ENCODE results near the gene LAMA4. TPM values are rescaled to one million over a fixed set of nuclear protein-coding genes. Genes with fewer than 3 reads are reported as not detected.

LAMA4 gene
- total RNA-seq, 1 donor from 2014 or later, result 44.8 TPM

DNA sequence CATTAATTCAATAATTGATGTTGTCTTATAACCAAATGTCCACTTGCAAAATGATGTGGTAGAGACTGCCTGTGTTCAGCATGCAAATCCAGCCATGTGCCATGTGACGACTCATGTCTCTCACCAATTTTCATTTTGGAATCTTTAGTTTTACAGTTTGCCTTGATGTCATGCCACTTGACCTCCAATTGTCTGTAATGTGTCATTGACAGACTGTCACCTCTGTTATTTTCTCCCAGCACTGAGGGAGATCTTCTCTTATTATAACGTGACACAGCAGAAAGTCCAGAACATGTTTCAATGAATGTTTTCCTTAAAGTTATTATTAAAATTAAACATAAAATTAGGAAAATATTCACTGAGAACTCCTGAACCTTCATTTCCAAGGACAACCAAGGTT lies 56.7 kb downstream of the LAMA4 start:
- H3K27me3 Mint-ChIP-seq, result peaks cover 15% of the 10 kb centered on the region
- H3K4me3 Mint-ChIP-seq, result no peak overlapping the region
- H3K9me3 Mint-ChIP-seq, result peaks cover 4% of the 10 kb centered on the region
- H3K4me1 Mint-ChIP-seq (ENCODE audit: unreplicated experiment), result peaks cover 13% of the 10 kb centered on the region
- TF ChIP-seq, protein P1, sequence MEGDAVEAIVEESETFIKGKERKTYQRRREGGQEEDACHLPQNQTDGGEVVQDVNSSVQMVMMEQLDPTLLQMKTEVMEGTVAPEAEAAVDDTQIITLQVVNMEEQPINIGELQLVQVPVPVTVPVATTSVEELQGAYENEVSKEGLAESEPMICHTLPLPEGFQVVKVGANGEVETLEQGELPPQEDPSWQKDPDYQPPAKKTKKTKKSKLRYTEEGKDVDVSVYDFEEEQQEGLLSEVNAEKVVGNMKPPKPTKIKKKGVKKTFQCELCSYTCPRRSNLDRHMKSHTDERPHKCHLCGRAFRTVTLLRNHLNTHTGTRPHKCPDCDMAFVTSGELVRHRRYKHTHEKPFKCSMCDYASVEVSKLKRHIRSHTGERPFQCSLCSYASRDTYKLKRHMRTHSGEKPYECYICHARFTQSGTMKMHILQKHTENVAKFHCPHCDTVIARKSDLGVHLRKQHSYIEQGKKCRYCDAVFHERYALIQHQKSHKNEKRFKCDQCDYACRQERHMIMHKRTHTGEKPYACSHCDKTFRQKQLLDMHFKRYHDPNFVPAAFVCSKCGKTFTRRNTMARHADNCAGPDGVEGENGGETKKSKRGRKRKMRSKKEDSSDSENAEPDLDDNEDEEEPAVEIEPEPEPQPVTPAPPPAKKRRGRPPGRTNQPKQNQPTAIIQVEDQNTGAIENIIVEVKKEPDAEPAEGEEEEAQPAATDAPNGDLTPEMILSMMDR (conservative IDR thresholded peaks at IDR 0.05), result no peak
- H3K27ac Mint-ChIP-seq, result no peak overlapping the region
- H3K36me3 Mint-ChIP-seq, result peaks cover 3% of the 10 kb centered on the region
- DNase-seq (ENCODE audit: extremely low spot score, unreplicated experiment), result no peak

DNA sequence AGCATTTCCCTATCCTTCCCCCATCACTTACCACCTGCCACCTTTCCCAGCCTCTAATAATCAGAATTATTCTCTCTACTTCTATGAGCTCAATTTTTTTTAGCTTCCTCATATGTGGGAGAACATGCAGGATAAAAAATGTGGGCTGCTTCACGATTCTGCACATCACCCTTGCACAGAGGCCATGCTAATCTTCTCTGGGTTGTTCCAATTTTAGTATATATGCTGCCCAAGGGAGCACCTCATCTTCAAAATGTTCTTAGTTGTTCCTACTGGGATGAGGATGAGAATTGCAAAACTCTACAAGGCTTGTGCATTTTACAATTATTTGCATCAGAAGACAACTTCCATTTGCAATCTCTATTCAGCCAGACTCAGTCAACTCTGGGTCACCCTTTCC lies 58.1 kb downstream of the LAMA4 start:
- no peak overlapping the region for H3K4me3 Mint-ChIP-seq
- H3K27ac Mint-ChIP-seq, result no peak overlapping the region
- H3K36me3 Mint-ChIP-seq, result peaks cover 3% of the 10 kb centered on the region
- H3K27me3 Mint-ChIP-seq, result peaks cover 19% of the 10 kb centered on the region
- peaks cover 4% of the 10 kb centered on the region for H3K9me3 Mint-ChIP-seq
- H3K4me1 Mint-ChIP-seq (ENCODE audit: unreplicated experiment), result peaks cover 12% of the 10 kb centered on the region
- TF ChIP-seq, protein P1 (conservative IDR thresholded peaks at IDR 0.05), result no peak
- no peak for DNase-seq (ENCODE audit: extremely low spot score, unreplicated experiment)

DNA sequence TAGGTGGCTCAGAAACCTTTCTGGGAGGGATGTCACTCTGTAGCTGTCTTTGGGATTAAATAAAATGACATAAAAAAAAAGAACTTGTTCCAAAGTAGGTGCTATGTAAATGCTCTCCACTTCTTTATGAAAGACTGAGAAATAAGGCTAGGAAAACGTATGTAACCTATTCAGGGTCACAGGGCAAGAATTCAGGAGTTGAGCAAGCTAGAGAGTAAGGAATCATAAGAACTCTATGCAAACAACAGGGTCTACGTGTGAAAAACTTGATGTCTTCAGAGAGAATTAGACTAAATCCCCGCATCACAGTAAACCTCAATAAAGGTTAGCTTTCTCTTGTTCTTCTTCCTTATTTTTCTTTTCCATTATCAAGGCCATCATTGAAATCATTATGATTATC lies 59.2 kb downstream of the LAMA4 start:
- H3K27me3 Mint-ChIP-seq, result peaks cover 19% of the 10 kb centered on the region
- no peak for DNase-seq (ENCODE audit: extremely low spot score, unreplicated experiment)
- H3K4me3 Mint-ChIP-seq, result no peak overlapping the region
- H3K27ac Mint-ChIP-seq, result no peak overlapping the region
- TF ChIP-seq, protein P1 (conservative IDR thresholded peaks at IDR 0.05), result no peak
- H3K36me3 Mint-ChIP-seq, result peaks cover 3% of the 10 kb centered on the region
- peaks cover 4% of the 10 kb centered on the region for H3K9me3 Mint-ChIP-seq
- peaks cover 16% of the 10 kb centered on the region for H3K4me1 Mint-ChIP-seq (ENCODE audit: unreplicated experiment)

DNA sequence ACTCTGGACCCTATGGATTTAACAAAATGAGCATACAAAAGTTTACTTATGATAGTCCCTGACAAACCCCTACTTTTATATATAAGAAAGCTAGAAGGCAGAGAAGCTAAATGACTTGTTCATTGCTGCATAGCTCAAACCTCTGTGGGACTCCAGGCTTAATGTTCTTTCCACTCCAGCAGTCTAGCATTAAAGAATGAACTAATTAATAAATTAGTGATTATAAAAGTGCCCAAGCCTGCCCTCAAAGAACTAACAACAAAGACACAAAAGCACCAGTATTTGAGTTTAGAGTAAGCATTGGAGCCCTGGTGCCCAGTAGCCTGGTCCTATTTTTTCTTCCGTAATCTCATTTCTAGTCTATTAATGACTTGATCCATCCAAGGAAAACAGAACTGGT lies 59.9 kb downstream of the LAMA4 start:
- H3K4me1 Mint-ChIP-seq (ENCODE audit: unreplicated experiment), result peaks cover 23% of the 10 kb centered on the region
- H3K4me3 Mint-ChIP-seq, result no peak overlapping the region
- H3K27ac Mint-ChIP-seq, result no peak overlapping the region
- H3K9me3 Mint-ChIP-seq, result no peaks in the 10 kb centered on the region
- TF ChIP-seq, protein P1 (conservative IDR thresholded peaks at IDR 0.05), result no peak
- no peaks in the 10 kb centered on the region for H3K36me3 Mint-ChIP-seq
- H3K27me3 Mint-ChIP-seq, result peaks cover 19% of the 10 kb centered on the region
- DNase-seq (ENCODE audit: extremely low spot score, unreplicated experiment), result no peak

DNA sequence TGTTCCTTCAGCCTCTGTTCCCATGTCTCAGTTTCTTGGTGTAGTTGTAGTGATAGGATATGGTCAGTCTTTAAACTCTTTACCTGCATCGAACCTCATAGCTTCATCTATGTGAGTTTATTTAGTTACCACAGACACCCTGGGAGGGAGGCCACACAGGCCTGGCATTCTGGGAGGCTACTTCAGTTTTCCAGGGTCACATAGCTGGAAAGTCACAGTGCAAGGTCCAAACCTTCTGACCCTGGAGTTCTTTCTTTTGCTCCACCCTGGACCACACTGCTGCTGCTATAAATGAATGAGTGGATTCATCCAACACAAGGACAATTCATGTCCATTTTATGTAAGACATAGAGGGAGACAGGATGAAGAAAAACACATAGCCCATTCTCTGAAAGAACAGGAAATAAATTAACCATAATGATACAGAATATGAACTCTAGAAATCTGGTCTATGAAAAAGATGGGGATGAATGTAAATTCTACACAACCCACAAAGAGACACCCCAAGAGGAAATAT lies 60.8 kb downstream of the LAMA4 start:
- Mint-ChIP-seq H3K4me1 (ENCODE audit: unreplicated experiment) (peaks cover 26% of the 10 kb centered on the region), H3K4me3 (no peak overlapping the region), H3K36me3 (no peaks in the 10 kb centered on the region), H3K27me3 (peaks cover 19% of the 10 kb centered on the region), H3K27ac (no peak overlapping the region), H3K9me3 (no peaks in the 10 kb centered on the region)
- TF ChIP-seq, protein P1 (conservative IDR thresholded peaks at IDR 0.05), result no peak
- DNase-seq (ENCODE audit: extremely low spot score, unreplicated experiment), result no peak

DNA sequence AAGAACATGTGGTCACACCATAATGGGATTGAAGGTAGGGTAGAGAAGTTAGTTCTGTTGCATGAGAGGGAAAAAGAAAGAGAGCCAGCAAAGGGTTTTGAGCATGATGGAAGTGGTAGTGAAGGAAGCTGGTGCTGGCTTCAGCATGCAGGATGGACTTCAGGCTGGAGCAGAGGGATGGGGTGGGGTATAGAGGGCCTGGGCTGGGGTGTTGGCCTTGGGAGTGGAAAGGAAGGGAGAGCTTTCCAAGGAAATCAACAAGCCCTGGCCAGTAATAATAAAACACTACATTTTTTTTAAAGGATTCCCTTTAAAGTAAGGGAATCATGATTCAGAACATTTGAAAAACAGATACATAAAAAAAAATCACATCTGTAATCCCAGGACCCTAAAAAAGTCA lies 61.2 kb downstream of the LAMA4 start:
- Mint-ChIP-seq H3K27me3 (peaks cover 19% of the 10 kb centered on the region), H3K27ac (no peak overlapping the region), H3K4me1 (ENCODE audit: unreplicated experiment) (peaks cover 31% of the 10 kb centered on the region), H3K36me3 (no peaks in the 10 kb centered on the region), H3K4me3 (no peak overlapping the region), H3K9me3 (no peaks in the 10 kb centered on the region)
- DNase-seq (ENCODE audit: extremely low spot score, unreplicated experiment), result no peak
- TF ChIP-seq, protein P1 (conservative IDR thresholded peaks at IDR 0.05), result no peak
